ENCODE data around the gene CUTA. TPM values are rescaled to one million over a fixed set of nuclear protein-coding genes. Genes with fewer than 3 reads are reported as not detected.

Gene CUTA
- total and polyA plus RNA-seq, 2 of the 13 experiments (the other 11 are each of a cell fraction or from before 2014, with no cell fraction given), result 170 to 180 TPM

- POLR2A ChIA-PET, result interaction anchor here (0.6 to 0.8 kb wide), 3 partner anchors 89 to 437 kb away, joined by 3 read pairs; partner anchors contain the start of gene ZBTB22
- ATAC-seq, result no peak
- TF ChIP-seq HMGA1 (CRISPR knock-in tag; conservative IDR thresholded peaks at IDR 0.05), result no peak
- TF ChIP-seq FOXA3 (CRISPR knock-in tag; IDR thresholded peaks at IDR 0.05), result 0 out of 2 replicates have a peak, but pooled peaks have one; percentile 28
- peak; percentile 58 for TF ChIP-seq STAG1 (CRISPR knock-in tag; IDR thresholded peaks at IDR 0.05)
- peak; percentile 54 for TF ChIP-seq CTCF (CRISPR knock-in tag; IDR thresholded peaks at IDR 0.05)
- no peak for TF ChIP-seq DMAP1 (CRISPR knock-in tag; IDR thresholded peaks at IDR 0.05)
- no peak for TF ChIP-seq REXO4 (CRISPR knock-in tag; IDR thresholded peaks at IDR 0.05; ENCODE audit: borderline replicate concordance)
- TF ChIP-seq, protein P1, sequence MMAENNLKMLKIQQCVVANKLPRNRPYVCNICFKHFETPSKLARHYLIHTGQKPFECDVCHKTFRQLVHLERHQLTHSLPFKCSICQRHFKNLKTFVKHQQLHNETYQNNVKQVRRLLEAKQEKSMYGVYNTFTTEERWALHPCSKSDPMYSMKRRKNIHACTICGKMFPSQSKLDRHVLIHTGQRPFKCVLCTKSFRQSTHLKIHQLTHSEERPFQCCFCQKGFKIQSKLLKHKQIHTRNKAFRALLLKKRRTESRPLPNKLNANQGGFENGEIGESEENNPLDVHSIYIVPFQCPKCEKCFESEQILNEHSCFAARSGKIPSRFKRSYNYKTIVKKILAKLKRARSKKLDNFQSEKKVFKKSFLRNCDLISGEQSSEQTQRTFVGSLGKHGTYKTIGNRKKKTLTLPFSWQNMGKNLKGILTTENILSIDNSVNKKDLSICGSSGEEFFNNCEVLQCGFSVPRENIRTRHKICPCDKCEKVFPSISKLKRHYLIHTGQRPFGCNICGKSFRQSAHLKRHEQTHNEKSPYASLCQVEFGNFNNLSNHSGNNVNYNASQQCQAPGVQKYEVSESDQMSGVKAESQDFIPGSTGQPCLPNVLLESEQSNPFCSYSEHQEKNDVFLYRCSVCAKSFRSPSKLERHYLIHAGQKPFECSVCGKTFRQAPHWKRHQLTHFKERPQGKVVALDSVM (CRISPR knock-in tag; IDR thresholded peaks at IDR 0.05), result peak; percentile 88
- TF ChIP-seq EP300 (IDR thresholded peaks at IDR 0.05; ENCODE audit: low read depth in 2 of 2, low read length in 2 of 2), result no peak
- TF ChIP-seq EP300 (CRISPR knock-in tag; IDR thresholded peaks at IDR 0.05; ENCODE audit: borderline replicate concordance), result no peak
- no peak for TF ChIP-seq ZBTB8A (CRISPR knock-in tag; IDR thresholded peaks at IDR 0.05; ENCODE audit: borderline replicate concordance, low read depth)
- 0 out of 2 replicates have a peak, but pooled peaks have one; percentile 19 for TF ChIP-seq RAD21 (CRISPR knock-in tag; IDR thresholded peaks at IDR 0.05)
- TF ChIP-seq ZKSCAN5 (CRISPR knock-in tag; IDR thresholded peaks at IDR 0.05), result no peak
- intact Hi-C loops (cut with micrococcal nuclease; ENCODE audit: unreplicated experiment) (no loop called here), in situ Hi-C loops (cut with HindIII; ENCODE audit: extremely low pct_ligation_motif_present, low pct_unique_long_range_greater_than_20kb) (loop anchor here (25.0 kb wide), 1 partner anchor 120 kb away; the partner anchor contains the start of genes B3GALT4, PFDN6, RGL2 and WDR46)
- peak; percentile 59 for FAIRE-seq
- no peaks in the 10 kb centered on the region for H3K9me3 ChIP-seq (ENCODE audit: low read length)
- H3K4me3 ChIP-seq (replicated peaks in 1 of 3; ENCODE audit: insufficient read depth in 1 of 3, low read depth in 2 of 3, low read length in 3 of 3), result no peak overlapping the region
- H3K79me2 ChIP-seq (ENCODE audit: insufficient read depth, low read length), result peaks cover 5% of the 10 kb centered on the region
- no TSS peak for BruUV-seq (replicated peaks)
- H3K4me1 ChIP-seq (ENCODE audit: insufficient read depth, low read length), result peaks cover 21% of the 10 kb centered on the region
- H3K9ac ChIP-seq (ENCODE audit: insufficient read depth, low read depth, low read length), result no peak overlapping the region
- WGBS (ENCODE audit: low lambda C conversion rate), result 88% methylated on average over 5 of the region's 5 CpGs
- no peaks in the 10 kb centered on the region for H3K27me3 ChIP-seq (ENCODE audit: control insufficient read depth in 1 of 2, insufficient read depth in 2 of 2, low read length in 2 of 2)
- DNase-seq (ENCODE audit: low spot score), result peak; percentile 47
- H3K4me2 ChIP-seq (ENCODE audit: low read depth, low read length), result no peak overlapping the region
- peaks cover 31 to 56% of the 10 kb centered on the region in 2 experiments for H3K36me3 ChIP-seq (replicated peaks in 1 of 2; ENCODE audit: control insufficient read depth in 1 of 2, insufficient read depth in 2 of 2, low read length in 2 of 2)
- H4K20me1 ChIP-seq (ENCODE audit: insufficient read depth, low read length), result no peaks in the 10 kb centered on the region
- CTCF ChIA-PET (ENCODE audit: low intra/inter-chr PET ratio, low total read pairs), result interaction anchor here (1.4 to 1.7 kb wide), 2 partner anchors 127 to 131 kb away, joined by 4 to 13 read pairs; partner anchors contain the start of gene B3GALT4
- H2AFZ ChIP-seq (ENCODE audit: low read length), result no peak overlapping the region
- no peak overlapping the region for H3K27ac ChIP-seq (ENCODE audit: extremely low read length, insufficient read depth, low read length)
Measured at GRCh38 chr6:33407132-33407718, 10.7 kb downstream of the CUTA start.

Measured in HepG2 (cell line).